NOMO-1 treated with dmso at 0.1 percent for 144 hours (cell line): ENCODE results near the gene GSS.
A peak's percentile ranks its signal among the peaks of the same experiment; 100 is the strongest.

Source experiments
- DNase-seq: peaks from one replicate; lab custom pipeline; 2025; ENCODE audit not compliant: unreplicated experiment; lab: John Stamatoyannopoulos, UW

Gene GSS

GRCh38 chr20:34949120-34949519, 6.5 kb downstream of the GSS start:
- no peak for DNase-seq

DNA sequence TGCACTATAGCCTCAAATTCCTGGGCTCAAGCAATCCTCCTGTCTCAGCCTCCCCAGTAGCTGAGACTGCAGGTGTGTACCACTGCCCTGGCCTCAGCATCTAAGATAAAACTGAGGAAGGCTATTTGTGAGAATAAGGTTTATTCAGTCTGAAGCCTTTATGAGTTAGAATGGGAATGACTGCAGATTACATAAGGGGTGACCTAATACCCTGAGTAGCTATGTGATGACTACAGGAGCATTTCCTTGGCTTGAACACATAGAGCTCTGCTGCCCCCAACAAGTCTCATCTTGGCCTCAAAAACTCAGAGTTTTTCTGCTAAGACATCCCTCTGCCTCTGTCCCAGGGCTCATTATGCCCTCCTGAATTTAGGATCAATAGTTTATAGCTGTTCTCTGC, 7.6 kb downstream of the GSS start:
- no peak for DNase-seq

GRCh38 chr20:34947336-34947735, 8.3 kb downstream of the GSS start:
- no peak for DNase-seq

GRCh38 chr20:34946661-34947060, 8.9 kb downstream of the GSS start:
- no peak for DNase-seq

DNA sequence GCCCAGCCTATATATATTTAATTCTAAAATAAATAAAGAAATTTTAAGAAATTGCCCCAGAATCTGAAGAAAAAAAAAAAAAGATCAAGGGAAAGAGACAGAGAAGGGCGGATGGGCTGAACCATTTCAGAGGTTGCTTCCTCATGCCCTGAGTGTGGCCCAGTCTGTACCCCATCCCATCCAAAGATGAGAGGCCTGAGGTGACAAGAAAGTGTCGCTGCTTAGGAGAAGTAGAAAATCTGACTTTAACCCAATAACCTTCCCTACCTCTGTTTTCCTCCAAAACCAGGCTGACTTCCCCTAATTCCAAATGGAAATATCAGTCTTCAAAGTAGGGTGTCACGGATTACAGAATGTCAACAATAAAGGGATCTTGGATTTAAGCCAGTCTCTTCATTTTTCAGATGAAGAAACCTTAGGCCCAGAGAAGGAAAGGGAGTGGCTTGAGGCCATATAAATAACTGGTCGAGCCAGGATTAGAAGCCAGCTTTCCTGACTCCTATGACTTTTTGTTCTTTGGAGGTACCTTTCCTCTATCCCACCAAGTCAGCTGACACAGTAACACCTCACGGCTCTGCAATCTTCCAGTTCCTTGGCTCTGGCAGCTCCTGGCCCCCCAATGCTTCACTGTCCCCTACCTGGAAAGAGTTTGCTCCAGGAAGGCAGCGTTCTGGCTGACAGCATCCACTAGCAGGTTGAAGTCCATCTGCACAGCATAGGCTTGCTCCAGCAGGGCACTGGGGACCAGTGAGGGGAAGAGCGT, 10.1 kb downstream of the GSS start:
- no peak for DNase-seq

DNA sequence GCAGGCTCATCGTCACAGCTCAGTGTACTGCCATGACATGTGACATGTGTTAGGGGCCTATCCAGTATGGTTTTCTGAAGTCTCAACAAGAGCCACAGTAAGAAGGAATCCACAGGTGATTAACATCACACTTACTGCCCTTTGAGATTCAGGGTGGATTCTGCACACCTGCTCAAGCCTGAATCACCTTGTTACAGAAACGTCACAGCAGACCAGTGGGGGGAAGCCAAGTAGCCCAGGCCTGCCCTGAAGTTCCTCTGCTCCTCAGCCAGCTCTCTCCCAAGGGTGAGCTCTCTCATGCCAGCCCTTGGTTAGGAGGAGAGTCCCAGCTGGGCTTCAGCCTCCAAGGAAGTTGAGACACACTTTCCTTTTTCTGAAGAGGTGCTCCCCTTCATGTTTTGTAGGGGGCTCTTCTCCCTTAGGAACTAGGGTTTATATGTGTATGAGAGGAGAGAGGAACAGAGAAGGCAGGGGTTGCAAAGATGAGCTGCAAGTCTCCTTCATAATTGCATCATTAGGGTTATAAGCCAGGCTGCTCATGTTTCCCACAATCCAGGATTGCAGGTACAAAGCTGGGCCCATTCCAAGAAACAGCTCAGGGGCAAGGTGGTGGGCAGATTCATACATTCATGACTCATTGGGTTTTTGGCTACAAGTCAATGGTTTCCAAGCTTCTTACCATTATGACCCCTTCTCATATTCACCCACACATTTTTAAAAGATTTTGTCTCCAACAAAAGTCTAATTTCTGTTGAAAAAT, 11.6 kb downstream of the GSS start:
- DNase-seq: no peak

GRCh38 chr20:34942301-34942700, 13.3 kb downstream of the GSS start:
- no peak for DNase-seq

DNA sequence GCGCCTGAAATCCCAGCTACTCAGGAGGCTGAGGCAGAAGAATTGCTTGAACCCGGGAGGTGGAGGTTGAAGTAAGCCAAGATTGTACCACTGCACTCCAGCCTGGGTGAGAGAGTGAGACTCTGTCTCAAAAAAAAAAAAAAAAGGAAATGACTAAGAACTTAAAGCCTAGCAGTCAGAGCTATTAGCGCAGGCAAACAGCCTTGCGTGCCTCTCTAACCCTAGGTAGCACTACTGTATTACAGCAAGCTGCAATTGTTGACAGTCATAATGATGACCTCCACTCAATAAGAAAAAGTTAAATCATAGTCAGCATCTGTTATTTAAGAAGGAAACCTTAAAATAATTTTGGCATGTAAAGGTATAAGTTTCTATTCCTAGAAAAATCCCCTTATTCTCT, 14.4 kb downstream of the GSS start:
- peak; percentile 23 for DNase-seq

GRCh38 chr20:34940081-34940481, 15.5 kb downstream of the GSS start:
- peak; percentile 2 for DNase-seq

GRCh38 chr20:34938466-34939163, 17.0 kb downstream of the GSS start:
- DNase-seq: peak; percentile 59

GRCh38 chr20:34931771-34932170, 23.8 kb downstream of the GSS start:
- no peak for DNase-seq

GRCh38 chr20:34928411-34928810, 27.2 kb downstream of the GSS start:
- DNase-seq: no peak

- DNase-seq: no peak
Observed at GRCh38 chr20:34927736-34928135, 27.9 kb downstream of the GSS start.

- DNase-seq: no peak
Observed at GRCh38 chr20:34926581-34926980, 29.0 kb downstream of the GSS start.

DNA sequence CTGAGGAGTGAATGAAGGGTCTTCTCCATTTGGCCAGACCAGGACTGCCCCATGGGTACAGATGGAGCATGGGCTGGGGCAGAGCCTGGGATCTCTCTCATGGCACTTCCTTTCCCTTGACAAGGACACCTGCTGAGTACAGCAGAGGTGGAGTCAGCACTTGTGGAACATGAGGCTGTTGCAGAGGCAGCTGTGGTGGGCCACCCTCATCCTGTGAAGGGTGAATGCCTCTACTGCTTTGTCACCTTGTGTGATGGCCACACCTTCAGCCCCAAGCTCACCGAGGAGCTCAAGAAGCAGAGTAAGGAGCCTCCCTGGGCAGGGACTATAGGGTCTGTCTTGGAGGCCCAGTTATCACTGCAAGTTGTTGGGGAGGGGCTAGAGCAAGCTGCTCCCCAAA, 29.6 kb downstream of the GSS start:
- no peak for DNase-seq

- DNase-seq: no peak
Observed at GRCh38 chr20:34925341-34925740, 30.3 kb downstream of the GSS start.

DNA sequence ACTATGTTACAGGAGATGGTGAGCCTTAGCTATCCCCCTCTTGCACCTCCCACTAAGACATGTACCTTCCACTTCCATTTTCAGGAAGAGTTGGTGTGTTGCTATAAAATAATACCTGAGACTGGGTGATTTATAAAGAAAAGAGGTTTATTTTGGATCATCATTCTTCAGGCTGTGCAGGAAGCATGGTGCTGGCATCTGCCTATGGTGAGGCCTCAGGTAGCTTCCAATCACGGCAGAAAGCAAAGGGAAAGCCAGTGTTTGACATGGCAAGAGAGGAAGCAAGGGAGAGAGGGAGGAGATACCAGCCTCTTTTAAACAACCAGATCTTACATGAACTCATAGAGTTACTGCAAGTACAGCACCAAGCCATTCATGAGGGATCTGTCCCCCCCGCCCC, 32.2 kb downstream of the GSS start:
- no peak for DNase-seq

- DNase-seq: no peak
Observed at GRCh38 chr20:34922654-34923381, 32.8 kb downstream of the GSS start.

- no peak for DNase-seq
Observed at GRCh38 chr20:34921436-34921835, 34.2 kb downstream of the GSS start.

DNA sequence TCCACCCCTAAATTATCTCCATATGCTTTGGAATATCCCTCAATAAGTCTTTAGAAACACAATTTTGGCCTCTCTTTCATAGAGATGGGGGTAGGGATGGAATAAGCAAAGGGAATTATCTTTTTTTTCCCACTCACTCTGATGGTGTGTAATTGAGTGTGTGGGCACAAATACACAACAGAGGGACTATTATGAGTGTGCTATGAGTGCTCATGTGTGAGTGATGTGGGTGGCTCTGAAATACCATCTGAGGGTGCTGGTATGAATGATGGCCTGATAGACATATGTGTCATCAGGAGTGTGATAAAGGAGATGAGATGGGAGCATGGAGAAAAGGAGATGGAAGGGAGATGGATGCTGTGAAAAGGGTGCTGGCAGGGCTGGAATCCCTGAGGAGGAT, 35.6 kb downstream of the GSS start:
- no peak for DNase-seq

GRCh38 chr20:34916774-34917354, 38.7 kb downstream of the GSS start:
- DNase-seq: no peak
